HG03039 (cell line): Measurements from ENCODE around the gene PRR33.
"Not testable (repeated sequence)": the region's sequence is repeated elsewhere in the genome, so short reads cannot be mapped to it uniquely, and the experiment has no call there.

Source experiments
- ATAC-seq: cut with Tn5 transposase; IDR thresholded peaks from one replicate; pipeline ENCODE4 v1.9.1; 2021; ENCODE audit warnings: mild to moderate bottlenecking, moderate library complexity; ENCODE audit not compliant: unreplicated experiment

Gene PRR33

DNA sequence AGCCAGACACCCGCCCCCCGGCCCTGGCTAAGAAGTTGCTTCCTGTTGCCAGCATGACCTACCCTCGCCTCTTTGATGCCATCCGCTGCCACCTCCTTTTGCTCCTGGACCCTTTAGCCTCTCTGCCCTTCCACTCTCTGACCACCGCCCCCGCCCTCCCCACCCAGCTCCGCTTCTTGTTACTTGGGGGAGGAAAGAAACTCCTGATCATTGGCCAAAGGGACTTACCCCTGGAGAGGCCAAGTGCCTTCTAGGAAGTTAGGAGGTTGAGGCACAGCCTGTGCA lies at the start of gene PRR33:
Gene PRR33, minus strand, starts transcription at position 65 of the 285 bp plus-strand sequence. CDS start 1,311 bp downstream, outside the sequence.
- no peak for ATAC-seq

DNA sequence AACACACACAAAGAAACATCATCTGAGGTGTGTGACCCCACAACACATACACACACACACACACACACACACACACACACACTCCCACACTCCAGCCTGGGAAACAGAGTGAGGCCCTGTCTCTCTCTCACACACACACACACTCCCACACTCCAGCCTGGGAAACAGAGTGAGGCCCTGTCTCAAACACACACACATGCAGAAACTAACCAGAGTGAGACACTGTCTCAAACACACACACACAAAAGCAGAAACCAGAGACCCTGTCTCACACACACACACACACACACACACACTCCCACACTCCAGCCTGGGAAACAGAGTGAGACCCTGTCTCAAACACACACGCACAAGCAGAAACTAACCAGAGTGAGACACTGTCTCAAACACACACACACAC lies 48.1 kb upstream of the PRR33 start:
- not testable (repeated sequence) for ATAC-seq

DNA sequence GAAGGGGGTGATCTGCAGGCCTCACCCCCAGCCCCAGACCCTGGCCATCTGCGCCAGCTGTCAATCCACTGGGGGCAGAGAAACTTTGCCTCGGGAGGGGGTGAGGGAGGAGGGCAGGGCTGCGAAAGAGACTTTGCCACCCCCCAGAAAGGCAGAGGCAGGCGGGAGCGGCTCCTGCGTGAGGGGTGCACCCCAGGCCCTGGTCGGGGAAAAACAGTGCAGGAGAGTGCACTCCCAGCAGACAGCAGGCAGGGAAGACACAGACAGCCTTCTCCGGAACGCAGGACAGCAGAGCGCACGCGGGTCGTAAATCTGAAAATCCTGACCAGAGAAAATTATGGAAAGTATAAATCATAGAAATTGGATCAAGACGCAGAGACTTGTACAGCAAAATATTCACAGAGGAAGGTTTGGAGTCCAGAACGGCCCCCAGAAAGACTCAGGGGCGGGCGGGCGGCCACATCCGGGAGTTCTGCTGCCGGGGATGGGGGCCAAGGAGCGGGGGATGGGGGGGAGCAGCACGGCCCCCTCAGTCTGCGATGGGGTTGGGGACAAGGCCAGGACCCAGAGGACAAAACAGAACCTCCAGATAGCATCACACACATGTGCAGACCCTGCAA lies 47.4 kb upstream of the PRR33 start:
- no peak for ATAC-seq

DNA sequence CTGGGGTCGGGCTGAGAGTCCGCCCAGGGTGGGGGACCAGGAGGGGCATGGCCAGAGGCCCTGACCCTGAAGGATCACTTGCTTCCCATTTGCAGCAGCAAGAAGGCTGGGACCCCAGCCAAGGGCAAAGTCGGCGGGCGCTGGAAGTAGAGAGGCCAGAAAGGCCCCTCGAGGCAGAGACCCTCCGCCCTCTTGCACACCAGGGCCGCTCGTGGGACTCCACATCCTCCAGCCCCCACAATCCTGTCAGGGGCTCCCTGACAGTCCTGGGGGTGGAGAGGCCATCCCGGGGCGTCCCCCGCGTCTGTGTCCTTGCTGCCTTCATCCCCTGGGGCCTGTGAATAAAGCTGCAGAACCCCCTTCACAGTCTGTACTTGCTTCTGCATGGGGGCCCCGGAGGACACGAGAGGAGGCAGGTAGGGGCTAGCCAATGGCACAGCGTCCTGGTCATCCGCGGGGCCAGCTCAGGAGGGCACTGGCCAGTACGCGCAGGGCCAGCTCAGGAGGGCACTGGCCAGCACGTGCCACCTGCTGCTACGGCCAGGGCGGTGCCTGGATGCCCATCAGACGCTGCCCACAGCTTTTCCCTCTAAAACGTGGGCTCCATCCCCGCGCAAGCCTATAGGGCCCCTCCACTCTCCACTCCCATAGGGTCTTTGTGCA lies 46.8 kb upstream of the PRR33 start:
- no peak for ATAC-seq

DNA sequence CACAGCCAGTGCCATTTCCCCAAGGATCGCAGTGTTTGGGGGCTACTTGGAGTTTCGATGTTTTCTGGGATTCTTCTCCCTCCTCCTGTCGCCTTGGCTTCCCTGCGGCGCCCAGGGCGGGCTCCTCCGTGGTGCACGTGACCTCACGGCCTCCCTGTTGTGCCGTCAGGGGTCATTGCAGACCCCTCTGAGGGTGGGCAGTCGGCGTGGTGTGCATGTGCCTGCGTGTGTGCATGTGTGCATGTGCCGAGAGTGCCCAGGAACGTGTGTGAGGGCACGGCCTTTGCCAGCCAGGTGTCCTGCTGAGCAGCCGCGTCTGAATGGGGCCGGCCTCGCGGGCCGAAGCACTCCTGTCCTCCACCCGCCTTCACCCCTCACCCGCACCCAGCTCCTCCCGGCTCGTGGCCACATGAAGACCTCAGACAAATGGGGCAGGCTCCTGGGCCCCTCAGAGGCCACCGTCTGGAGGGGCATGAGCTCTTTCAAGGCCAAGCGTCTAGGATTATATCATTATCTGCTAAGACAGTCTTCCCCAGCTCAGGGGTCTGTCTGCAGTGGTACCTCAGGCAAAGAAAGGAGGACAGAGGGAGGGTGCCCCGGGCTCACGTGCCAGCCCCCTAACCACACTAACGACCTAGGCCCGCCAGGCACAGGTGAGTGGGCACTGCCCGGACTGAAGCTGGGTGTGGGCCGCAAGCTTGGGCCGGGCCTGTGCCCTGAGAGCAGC lies 46.1 kb upstream of the PRR33 start:
- ATAC-seq = no peak

DNA sequence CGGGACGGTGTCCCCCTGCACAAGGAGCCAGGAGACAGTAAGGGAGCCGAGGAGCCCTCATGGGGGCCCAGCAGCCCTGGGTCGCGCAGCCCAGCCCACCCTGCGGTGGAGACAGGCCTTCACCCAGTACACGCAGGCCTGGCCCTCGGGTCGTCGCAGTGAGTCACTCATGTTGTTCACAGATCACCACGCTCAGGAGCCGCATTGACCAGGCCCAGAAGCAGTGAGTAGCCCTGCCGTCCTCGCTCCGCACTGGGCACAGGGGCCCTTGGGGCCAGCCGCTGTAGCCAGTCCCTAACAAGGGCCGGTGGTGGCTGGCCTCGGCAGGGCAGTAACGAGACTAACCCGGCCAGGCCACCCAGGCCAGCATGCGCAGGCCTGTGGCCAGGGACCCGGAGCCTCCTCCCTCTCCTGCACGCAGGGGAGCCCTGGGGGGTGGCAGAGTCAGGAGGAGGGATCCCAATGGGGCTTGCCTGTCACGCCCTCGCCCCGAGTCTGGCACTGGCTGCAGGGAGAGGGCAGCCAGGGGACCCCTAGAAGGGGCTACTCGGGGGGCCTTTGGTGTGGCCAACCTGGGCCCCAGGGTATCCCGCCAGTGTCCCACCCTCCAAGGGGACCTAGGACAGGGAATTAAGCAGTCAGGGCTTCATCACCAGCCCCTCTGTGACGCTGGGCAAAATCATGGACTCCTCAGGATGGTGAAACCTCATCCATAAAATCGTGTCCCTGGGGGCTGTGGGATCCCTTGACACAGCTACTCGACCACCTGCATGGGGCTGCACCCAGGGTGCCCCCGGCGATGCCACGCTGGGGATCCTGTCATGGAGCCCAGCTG lies 45.3 kb upstream of the PRR33 start:
- no peak for ATAC-seq

DNA sequence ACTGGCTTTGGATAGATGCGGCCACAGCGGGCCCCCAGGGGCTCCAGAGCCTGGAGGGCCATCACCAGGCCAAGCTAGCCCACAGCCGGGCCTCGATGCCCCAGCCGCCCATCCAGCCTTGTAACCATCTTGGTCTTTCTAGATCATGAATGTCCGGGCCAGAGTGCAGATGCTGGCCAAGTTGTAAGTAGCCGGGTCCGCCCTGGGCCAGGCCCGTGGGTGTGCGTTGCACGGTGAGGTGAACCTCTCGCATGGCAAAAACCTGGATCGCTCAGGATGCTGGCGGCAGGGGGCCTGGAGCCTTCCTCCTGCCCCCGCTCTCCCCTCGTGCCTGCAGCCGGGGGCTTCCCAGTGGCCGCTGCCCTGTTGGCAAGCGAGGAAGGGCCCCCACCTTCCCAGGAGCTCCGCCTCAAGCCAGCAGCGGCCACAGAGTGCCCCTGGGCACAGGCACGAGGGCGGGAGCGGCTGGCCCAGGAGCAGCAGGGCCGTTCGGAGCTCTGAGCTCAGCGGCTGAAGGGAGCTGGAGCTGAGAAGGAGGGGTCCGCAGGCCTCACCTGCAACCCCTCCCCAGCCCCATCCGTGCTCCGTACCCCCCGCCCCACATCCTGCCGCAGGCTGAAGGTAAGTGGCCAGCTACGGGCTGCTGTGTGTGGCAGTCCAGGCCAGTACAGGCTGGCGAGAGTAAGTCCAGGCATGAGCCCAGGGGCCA lies 44.5 kb upstream of the PRR33 start:
- ATAC-seq = no peak

DNA sequence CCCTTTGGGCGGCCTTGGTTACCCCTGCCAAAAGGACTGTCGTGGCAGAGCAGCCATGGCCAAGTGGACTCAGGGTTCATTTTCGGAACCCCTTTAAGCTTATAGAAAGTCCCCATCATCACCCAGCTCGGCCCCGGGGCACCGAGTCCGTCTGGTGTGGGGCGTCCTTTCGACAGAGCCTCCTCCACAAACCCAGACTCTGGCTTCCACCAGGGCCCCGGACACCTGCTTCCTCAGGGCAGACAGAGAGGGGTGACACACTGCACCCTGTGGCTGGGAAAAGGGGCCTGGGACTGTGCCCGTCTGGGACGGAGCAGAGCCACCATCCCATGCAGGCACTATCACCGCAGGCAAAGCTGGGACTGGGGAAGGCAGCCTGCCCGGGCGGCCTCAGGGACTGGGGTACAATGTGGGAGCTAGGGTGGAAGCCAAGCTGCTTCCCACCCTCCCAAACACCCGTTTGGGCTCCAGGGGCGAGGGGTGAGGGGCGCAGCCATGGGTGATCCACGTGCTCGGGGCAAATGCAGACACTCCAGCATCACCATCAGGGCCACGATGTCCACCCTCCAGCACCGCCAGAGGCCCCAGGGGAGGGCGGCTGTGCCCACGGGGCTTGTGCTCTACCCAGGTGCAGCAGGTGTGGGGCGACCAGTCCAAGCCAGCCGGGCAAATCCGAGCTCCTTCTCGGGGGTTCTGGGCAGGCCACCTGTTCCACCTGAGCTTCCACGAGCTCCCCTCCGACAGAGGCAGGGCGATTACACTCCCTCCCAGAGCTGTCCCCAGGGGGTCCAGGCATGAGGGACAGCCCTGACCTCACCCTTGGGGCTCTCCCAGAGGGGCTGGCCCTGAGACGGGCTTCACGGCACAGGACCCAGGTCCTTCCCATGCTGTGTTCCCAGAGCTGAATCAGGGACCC lies 43.7 kb upstream of the PRR33 start:
- ATAC-seq = no peak

DNA sequence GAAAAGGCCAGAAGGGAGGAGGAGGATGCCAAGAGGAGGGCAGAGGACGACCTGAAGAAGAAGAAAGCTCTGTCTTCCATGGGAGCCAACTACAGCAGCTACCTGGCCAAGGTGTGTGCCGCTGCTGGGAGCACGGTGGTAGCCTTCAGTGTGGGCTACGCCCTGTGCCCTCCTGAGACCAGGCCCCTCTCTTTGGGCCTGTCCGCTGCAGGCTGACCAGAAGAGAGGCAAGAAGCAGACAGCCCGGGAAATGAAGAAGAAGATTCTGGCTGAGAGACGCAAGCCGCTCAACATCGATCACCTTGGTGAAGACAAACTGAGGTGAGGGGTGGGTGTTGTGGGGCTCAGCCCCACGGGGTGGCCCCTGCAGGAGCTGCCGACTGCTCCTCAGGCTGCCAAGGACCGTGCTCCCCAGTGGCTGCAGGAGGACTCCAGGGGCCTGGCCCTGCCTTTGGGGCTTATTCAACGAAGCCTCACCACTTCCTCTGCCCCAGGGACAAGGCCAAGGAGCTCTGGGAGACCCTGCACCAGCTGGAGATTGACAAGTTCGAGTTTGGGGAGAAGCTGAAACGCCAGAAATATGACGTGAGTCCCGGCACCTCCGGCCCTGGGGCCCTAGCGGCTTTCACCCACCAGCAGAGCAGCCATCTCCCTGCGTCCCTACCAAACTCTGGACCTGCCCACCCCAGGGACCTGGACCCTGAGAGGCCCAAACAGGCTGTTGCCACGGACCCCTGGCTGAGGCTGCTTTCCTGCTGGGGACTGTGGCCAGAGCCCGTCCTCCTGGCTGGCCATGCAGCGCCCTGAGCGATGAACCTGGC lies 42.9 kb upstream of the PRR33 start:
- ATAC-seq = no peak

DNA sequence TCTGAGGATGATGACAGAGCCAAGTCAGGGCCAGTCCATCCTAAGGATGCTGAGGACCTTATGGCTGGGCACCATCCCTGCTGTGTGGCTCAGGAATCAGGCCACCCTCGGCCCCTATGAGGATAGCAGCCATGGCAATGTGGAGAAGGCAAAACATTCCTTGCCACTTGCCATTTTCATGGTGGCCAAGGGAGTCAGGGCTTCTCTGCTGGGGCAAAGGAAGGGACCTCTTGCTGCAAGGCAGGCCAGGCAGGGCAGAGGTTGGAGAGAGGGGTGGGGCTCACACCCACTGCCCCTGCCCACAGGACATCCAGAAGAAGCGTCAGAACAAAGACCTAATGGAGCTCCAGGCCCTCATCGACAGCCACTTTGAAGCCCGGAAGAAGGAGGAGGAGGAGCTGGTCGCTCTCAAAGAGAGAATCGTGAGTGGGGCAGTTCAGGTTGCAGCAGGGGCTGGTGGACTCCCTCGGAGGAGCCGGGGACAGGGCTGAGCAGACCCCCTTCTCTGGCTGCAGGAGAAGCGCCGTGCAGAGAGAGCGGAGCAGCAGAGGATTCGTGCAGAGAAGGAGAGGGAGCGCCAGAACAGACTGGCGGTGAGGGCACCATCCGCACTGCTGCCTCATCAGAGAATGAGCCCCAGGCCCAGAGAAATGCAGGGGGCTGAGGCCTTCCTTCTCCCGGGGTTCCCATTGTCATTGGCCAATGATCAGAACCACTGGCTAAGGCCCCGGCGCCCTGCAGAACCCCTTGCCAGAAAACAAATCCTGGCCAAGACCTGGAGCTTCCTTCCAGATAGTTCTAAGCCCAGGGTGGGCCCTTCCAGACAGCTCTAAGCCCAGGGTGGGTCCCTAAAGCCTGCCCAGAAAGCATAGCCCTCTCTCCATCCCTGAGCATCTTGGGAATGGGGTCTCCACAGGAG lies 42.0 kb upstream of the PRR33 start:
- no peak for ATAC-seq

DNA sequence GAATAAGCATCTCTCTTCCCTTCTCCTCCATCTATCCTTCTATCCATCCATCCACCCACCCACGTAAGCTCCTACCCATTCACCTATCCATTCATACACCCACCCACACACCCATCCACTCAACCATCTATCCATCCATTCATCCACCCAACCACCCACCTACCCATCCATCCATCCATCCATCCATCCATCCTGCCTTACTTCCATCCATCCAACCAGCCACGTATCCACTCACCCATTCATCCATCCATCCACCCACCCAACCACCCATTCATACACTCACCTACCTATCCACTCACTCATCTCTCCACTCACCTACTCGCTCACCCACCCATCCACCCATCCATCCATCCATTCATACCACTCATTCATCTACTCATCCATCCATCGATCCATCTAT lies 41.0 kb upstream of the PRR33 start:
- ATAC-seq = no peak

DNA sequence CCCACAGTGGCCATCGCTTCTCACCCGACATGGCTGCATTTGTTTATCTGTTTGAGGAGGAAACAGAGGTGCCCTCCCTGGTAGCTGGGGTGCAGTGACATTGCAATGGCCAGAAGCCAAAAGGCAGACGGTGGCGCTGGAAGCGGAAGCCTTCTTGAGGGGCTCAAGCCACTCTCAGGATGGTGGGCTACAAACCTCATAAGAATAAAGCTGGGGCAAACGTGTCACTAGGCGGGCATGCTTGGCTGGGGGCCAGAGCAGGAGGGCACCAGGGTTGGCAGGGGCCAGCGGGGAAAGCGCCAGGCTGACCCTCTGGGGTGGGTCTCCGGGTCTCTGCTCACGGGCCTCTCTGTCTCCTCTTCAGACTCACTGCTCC lies 40.4 kb upstream of the PRR33 start:
- ATAC-seq = no peak

DNA sequence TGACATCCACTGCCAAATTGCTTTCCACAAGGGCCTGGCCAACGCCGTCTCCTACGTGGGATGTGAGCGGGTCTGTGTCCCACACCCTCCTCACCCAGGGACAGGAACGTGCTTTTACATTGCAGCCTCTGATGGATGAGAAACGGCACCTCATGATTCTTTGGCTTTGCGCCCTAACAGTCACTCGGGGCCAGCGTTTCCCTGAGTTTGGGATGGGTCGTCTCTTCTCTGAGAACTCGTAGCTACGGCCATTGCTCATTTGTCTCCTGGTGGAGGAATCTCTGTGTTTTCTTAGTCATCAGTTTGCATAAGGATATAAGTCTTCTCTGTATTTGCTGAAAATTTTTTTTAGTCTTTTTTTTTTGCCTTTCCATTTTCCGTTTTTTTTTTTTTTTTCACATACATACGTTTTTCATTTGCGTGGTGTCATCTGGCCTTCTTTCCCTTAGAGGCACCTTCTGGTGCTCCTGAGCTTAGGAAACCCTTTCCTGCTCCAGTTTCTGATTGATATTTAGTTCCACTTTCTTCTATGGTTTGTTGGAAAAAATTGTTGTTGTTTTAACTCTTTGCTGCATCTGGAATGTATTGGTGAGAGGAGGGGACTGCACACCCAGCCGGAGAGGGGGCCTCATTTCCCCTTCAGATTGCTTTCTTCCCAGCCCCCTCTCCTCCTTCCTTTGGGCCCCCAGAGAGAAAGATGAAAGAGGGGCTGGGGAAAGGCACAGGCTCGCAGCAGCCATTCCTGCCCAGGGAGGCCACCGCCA lies 39.8 kb upstream of the PRR33 start:
- no peak for ATAC-seq

DNA sequence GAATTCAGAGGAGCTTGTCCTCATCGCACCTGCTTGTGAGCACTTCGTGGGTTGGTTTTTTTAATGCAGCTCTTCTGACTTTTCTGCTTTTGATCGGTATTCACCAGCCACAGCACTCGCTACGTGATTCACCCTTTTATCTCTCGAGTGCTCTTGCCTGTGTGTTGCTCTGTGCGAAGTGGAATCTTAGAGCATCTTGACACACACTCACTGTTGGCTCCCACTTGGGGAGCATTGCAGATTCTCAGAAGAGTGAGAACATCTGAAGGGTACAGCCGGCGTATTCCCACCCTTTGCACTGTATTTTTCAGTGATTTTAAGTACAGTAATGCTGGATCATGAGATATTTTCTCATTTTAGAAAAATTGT lies 38.8 kb upstream of the PRR33 start:
- no peak for ATAC-seq

DNA sequence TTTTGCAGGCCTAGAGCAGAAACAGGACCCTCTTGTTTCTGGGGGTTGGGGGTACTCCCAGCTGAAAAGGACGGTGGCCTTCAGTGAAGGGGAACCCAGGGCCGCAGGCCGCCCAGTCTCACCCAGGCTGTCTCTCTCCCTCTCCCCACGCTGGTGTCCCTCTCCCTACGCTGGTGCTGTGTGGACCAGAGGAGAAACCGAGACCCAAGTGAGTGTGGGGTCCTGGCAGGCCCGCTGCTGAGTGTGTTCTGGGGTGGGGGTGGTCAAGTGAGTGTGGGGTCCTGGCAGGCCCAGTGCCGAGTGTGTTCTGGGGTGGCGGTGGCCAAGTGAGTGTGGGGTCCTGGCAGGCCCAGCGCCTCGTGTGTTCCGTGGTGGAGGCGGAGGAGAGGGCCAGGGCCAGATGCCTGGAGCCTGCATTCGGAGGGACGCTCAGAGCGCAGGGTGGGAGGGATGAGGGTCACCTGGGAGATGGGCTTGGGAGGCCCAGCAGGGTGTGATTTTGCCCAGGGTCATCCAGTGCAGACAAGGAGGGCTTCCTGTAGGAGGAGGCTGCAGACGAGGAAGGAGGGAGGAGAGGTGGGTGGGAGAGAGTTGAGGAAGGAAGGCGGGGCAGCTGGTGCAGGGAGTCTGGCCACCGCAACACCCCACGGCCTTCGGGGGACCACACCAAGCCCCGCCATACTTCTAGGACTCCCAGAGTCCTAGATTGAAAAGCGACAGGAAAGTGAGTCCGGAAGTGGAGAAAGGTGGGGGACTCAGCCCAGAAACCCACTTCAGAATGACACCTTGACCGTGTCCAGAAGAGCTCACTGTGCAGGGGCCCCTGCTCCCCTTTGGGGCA lies 38.1 kb upstream of the PRR33 start:
- ATAC-seq = no peak

DNA sequence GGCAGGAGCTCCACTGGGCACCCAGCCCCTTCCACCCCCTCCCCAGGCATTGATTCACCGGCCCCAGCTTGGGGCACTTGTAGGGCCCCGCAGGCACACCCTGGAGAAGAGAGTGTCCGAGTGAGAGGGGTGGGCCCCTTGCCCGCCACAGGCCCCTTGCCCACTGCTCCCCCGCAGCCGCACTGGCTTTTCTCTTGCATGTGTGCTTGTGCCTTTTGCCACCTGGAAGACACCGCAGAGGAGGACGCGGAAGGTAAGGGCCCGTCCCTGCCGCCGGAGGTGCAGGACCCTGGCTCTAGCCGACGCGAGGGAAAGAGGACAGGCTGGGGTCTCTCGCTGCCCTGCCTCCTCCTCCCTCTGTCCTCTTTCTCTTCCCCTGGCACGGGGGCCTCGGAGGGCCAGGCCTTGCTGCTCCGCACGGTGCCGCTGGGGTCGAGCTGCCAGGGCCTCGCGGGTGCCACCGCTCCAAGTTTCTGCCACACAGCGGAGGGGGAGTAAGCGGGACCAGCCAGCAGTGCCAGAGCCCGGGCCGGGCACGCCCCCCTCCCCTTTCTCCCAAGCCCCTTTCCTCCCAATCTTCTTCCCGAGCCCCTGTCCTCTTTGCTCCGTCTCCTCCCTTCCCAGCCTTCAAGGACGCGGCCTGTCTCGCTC lies 37.3 kb upstream of the PRR33 start:
- no peak for ATAC-seq
